ENCODE measurements around the gene ZNF256.

DNA sequence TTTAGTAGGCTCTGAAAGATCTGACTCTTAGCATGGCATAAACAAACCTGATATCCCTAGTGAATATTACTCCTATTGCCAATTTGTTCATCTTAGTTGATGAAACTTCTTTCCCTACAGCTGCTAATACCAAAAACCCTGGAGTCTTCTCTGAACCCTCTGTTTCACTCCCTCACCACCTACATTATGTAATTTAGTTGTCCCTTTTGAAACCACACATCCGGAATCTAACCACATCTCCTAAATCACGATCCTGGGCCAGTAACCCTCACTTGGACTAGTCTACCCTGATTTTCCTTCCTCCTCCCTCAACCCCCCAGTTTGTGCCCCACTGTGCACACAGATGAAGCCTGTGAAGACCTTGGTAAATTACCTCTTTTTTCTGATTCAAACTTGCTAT is 1.2 kb downstream of the ZNF256 start:
- TF ChIP-seq, protein P1, sequence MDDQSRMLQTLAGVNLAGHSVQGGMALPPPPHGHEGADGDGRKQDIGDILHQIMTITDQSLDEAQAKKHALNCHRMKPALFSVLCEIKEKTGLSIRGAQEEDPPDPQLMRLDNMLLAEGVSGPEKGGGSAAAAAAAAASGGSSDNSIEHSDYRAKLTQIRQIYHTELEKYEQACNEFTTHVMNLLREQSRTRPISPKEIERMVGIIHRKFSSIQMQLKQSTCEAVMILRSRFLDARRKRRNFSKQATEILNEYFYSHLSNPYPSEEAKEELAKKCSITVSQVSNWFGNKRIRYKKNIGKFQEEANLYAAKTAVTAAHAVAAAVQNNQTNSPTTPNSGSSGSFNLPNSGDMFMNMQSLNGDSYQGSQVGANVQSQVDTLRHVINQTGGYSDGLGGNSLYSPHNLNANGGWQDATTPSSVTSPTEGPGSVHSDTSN (CRISPR knock-in tag; IDR thresholded peaks at IDR 0.05): no peak
- TF ChIP-seq, protein P2, sequence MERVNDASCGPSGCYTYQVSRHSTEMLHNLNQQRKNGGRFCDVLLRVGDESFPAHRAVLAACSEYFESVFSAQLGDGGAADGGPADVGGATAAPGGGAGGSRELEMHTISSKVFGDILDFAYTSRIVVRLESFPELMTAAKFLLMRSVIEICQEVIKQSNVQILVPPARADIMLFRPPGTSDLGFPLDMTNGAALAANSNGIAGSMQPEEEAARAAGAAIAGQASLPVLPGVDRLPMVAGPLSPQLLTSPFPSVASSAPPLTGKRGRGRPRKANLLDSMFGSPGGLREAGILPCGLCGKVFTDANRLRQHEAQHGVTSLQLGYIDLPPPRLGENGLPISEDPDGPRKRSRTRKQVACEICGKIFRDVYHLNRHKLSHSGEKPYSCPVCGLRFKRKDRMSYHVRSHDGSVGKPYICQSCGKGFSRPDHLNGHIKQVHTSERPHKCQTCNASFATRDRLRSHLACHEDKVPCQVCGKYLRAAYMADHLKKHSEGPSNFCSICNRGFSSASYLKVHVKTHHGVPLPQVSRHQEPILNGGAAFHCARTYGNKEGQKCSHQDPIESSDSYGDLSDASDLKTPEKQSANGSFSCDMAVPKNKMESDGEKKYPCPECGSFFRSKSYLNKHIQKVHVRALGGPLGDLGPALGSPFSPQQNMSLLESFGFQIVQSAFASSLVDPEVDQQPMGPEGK (tag by site-specific recombination; IDR thresholded peaks at IDR 0.05): no peak
- TF ChIP-seq, protein P3, sequence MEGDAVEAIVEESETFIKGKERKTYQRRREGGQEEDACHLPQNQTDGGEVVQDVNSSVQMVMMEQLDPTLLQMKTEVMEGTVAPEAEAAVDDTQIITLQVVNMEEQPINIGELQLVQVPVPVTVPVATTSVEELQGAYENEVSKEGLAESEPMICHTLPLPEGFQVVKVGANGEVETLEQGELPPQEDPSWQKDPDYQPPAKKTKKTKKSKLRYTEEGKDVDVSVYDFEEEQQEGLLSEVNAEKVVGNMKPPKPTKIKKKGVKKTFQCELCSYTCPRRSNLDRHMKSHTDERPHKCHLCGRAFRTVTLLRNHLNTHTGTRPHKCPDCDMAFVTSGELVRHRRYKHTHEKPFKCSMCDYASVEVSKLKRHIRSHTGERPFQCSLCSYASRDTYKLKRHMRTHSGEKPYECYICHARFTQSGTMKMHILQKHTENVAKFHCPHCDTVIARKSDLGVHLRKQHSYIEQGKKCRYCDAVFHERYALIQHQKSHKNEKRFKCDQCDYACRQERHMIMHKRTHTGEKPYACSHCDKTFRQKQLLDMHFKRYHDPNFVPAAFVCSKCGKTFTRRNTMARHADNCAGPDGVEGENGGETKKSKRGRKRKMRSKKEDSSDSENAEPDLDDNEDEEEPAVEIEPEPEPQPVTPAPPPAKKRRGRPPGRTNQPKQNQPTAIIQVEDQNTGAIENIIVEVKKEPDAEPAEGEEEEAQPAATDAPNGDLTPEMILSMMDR (tag by site-specific recombination; IDR thresholded peaks at IDR 0.05): no peak
- TF ChIP-seq ZNF629 (tag by site-specific recombination; IDR thresholded peaks at IDR 0.05): no peak
- no peak for TF ChIP-seq ZEB2 (tag by site-specific recombination; IDR thresholded peaks at IDR 0.05)
- TF ChIP-seq ZNF654 (tag by site-specific recombination; IDR thresholded peaks at IDR 0.05; ENCODE audit: low read depth): no peak
- TF ChIP-seq, protein P4, sequence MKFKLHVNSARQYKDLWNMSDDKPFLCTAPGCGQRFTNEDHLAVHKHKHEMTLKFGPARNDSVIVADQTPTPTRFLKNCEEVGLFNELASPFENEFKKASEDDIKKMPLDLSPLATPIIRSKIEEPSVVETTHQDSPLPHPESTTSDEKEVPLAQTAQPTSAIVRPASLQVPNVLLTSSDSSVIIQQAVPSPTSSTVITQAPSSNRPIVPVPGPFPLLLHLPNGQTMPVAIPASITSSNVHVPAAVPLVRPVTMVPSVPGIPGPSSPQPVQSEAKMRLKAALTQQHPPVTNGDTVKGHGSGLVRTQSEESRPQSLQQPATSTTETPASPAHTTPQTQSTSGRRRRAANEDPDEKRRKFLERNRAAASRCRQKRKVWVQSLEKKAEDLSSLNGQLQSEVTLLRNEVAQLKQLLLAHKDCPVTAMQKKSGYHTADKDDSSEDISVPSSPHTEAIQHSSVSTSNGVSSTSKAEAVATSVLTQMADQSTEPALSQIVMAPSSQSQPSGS (tag by site-specific recombination; IDR thresholded peaks at IDR 0.05; ENCODE audit: low read depth): no peak
- no peak for TF ChIP-seq GLI4 (tag by site-specific recombination; IDR thresholded peaks at IDR 0.05)
- TF ChIP-seq ZBTB1 (tag by site-specific recombination; IDR thresholded peaks at IDR 0.05): no peak
- no peak for TF ChIP-seq ZNF274 (IDR thresholded peaks at IDR 0.05; ENCODE audit: low read length)
- TF ChIP-seq ZNF274 (tag by site-specific recombination; IDR thresholded peaks at IDR 0.05; ENCODE audit: borderline replicate concordance): no peak
- TF ChIP-seq, protein P5, sequence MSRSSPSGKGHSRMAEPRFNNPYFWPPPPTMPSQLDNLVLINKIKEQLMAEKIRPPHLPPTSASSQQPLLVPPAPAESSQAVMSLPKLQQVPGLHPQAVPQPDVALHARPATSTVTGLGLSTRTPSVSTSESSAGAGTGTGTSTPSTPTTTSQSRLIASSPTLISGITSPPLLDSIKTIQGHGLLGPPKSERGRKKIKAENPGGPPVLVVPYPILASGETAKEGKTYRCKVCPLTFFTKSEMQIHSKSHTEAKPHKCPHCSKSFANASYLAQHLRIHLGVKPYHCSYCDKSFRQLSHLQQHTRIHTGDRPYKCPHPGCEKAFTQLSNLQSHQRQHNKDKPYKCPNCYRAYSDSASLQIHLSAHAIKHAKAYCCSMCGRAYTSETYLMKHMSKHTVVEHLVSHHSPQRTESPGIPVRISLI (tag by site-specific recombination; IDR thresholded peaks at IDR 0.05): no peak
- no peak for TF ChIP-seq ZNF133 (tag by site-specific recombination; IDR thresholded peaks at IDR 0.05)

Data from HEK293 (cell line).